GM23338 (cell line): Measurements from ENCODE around the gene OCIAD1. TPM values are rescaled to one million over a fixed set of nuclear protein-coding genes. Genes with fewer than 3 reads are reported as not detected.
"Not testable (repeated sequence)": the region's sequence is repeated elsewhere in the genome, so short reads cannot be mapped to it uniquely, and the experiment has no call there.

Experiments used
- ATAC-seq: fragments of 200-7000 bp; cut with Tn5 transposase; 3 replicates; pipeline ENCODE4 v1.9.1; 2020
- DNase-seq: peaks from one replicate; pipeline ENCODE4 v3.0.0-alpha.2; 2015; ENCODE audit warnings: low spot score
- H2AFZ ChIP-seq: fragments of 200-600 bp; sonication (generic); 2 replicates; pipeline ENCODE4 v1.8.0; 2016; ENCODE audit warnings: antibody characterized with exemption, mild to moderate bottlenecking, moderate library complexity
- H3F3A ChIP-seq: fragments of 200-600 bp; sonication (generic); replicated peaks from 2 replicates; pipeline ENCODE4 v1.8.0; 2017; ENCODE audit warnings: antibody characterized with exemption, mixed run types, low read depth
- H3K27ac ChIP-seq: fragments of 200-600 bp; sonication (generic); 2 replicates; pipeline ENCODE4 v1.6.1; 2016; ENCODE audit warnings: low read depth
- H3K27me3 ChIP-seq: fragments of 200-600 bp; sonication (generic); 2 replicates; pipeline ENCODE4 v1.8.0; 2016; ENCODE audit warnings: mild to moderate bottlenecking, mixed run types, moderate library complexity; ENCODE audit not compliant: insufficient read depth
- H3K36me3 ChIP-seq: fragments of 200-600 bp; sonication (generic); 2 replicates; pipeline ENCODE4 v1.8.0; 2016; ENCODE audit warnings: mild to moderate bottlenecking; ENCODE audit not compliant: insufficient read depth
- H3K4me1 ChIP-seq: fragments of 200-600 bp; sonication (generic); 2 replicates; pipeline ENCODE4 v1.8.0; 2016; ENCODE audit warnings: mild to moderate bottlenecking, moderate library complexity; ENCODE audit not compliant: insufficient read depth
- H3K4me2 ChIP-seq: fragments of 200-600 bp; sonication (generic); 2 replicates; pipeline ENCODE4 v1.7.1; 2017; ENCODE audit warnings: mixed run types
- H3K4me3 ChIP-seq: fragments of 200-600 bp; sonication (generic); 2 replicates; pipeline ENCODE4 v1.6.1; 2016; ENCODE audit warnings: mixed run types
- H3K79me2 ChIP-seq: fragments of 200-600 bp; sonication (generic); replicated peaks from 2 replicates; pipeline ENCODE4 v1.8.0; 2017; ENCODE audit warnings: mild to moderate bottlenecking; ENCODE audit not compliant: insufficient read depth
- H3K9me2 ChIP-seq: fragments of 200-600 bp; sonication (generic); 2 replicates; pipeline ENCODE4 v1.8.0; 2017; ENCODE audit not compliant: insufficient read depth
- H4K20me1 ChIP-seq: fragments of 200-600 bp; sonication (generic); replicated peaks from 2 replicates; pipeline ENCODE4 v1.8.0; 2017; ENCODE audit warnings: mild to moderate bottlenecking; ENCODE audit not compliant: insufficient read depth
- H3K27ac Mint-ChIP-seq: 2 replicates; pipeline ENCODE4 v1.8.0; 2020; ENCODE audit warnings: inconsistent platforms, mild to moderate bottlenecking, moderate library complexity, mixed read lengths
- H3K27me3 Mint-ChIP-seq: 3 replicates; pipeline ENCODE4 v1.8.0; 2022; ENCODE audit warnings: low read depth, mild to moderate bottlenecking, moderate library complexity, mixed read lengths, inconsistent platforms; ENCODE audit not compliant: insufficient read depth, poor library complexity
- H3K36me3 Mint-ChIP-seq: 3 replicates; pipeline ENCODE4 v1.8.0; 2021; ENCODE audit warnings: low read depth, mild to moderate bottlenecking, inconsistent platforms, moderate library complexity, mixed read lengths
- H3K4me1 Mint-ChIP-seq: 3 replicates; pipeline ENCODE4 v1.8.0; 2020; ENCODE audit warnings: mild to moderate bottlenecking, inconsistent platforms, mixed read lengths
- H3K4me3 Mint-ChIP-seq: 3 replicates; pipeline ENCODE4 v1.8.0; 2021; ENCODE audit warnings: moderate library complexity, mild to moderate bottlenecking, inconsistent platforms, mixed read lengths
- H3K9me3 Mint-ChIP-seq: 3 replicates; pipeline ENCODE4 v1.8.0; 2020; ENCODE audit warnings: moderate library complexity, mild to moderate bottlenecking, inconsistent platforms, mixed read lengths
- CREB1 ChIP-seq: fragments of 250-450 bp; sonication (Bioruptor Pico); IDR thresholded peaks from 2 replicates; pipeline ENCODE4 v1.5.0; 2020; ENCODE audit warnings: low read depth, mild to moderate bottlenecking, moderate library complexity
- CTCF ChIP-seq, 2 experiments: fragments of 200-600 bp in 1 of 2; sonication (generic) in 1 of 2; conservative IDR thresholded peaks; 2 replicates each; pipeline versions ENCODE4 v1.5.1 to v1.6.1; 2016 to 2017; ENCODE audit warnings: antibody characterized with exemption in 2 of 2, low read depth in 2 of 2, mild to moderate bottlenecking in 2 of 2, moderate library complexity in 1 of 2
- ETS1 ChIP-seq: IDR thresholded peaks from 2 replicates; pipeline ENCODE4 v1.6.1; 2016; ENCODE audit warnings: antibody characterized with exemption
- EZH2 ChIP-seq: fragments of 200-600 bp; sonication (generic); IDR thresholded peaks from one replicate; pipeline ENCODE4 v1.8.0; 2017; ENCODE audit warnings: antibody characterized with exemption, mild to moderate bottlenecking, low read depth; ENCODE audit not compliant: unreplicated experiment
- EZH2phosphoT487 ChIP-seq: fragments of 200-600 bp; sonication (generic); IDR thresholded peaks from one replicate; pipeline ENCODE4 v1.8.1; 2018; ENCODE audit warnings: antibody characterized with exemption; ENCODE audit not compliant: unreplicated experiment
- NANOG ChIP-seq: IDR thresholded peaks from 2 replicates; pipeline ENCODE4 v1.6.1; 2016; ENCODE audit warnings: antibody characterized with exemption, borderline replicate concordance
- POLR2AphosphoS5 ChIP-seq: IDR thresholded peaks from 2 replicates; pipeline ENCODE4 v1.6.1; 2016; ENCODE audit warnings: antibody characterized with exemption, low read depth
- REST ChIP-seq: IDR thresholded peaks from one replicate; pipeline ENCODE4 v1.6.1; 2018; ENCODE audit warnings: antibody characterized with exemption; ENCODE audit not compliant: unreplicated experiment
- STAT1 ChIP-seq: IDR thresholded peaks from one replicate; pipeline ENCODE4 v1.6.1; 2016; ENCODE audit warnings: antibody characterized with exemption; ENCODE audit not compliant: unreplicated experiment
- ZNF114 ChIP-seq: fragments of 250-450 bp; sonication (Bioruptor Pico); IDR thresholded peaks from 2 replicates; pipeline ENCODE4 v1.5.0; 2020; ENCODE audit warnings: mild to moderate bottlenecking, moderate library complexity
- ZNF331 ChIP-seq: fragments of 250-450 bp; sonication (Bioruptor Pico); IDR thresholded peaks from 2 replicates; pipeline ENCODE4 v1.5.0; 2020; ENCODE audit warnings: low read depth, mild to moderate bottlenecking, moderate library complexity
- polyA plus RNA-seq: library from polyadenylated mRNA; unstranded; fragments of >200 nt; fragmentation: Nextera tagmentation; extraction: Ambion mirVana; gene quantifications from 2 replicates; pipeline ENCODE4 v1.2.1, GENCODE V29; 2016
- total RNA-seq: library from RNA; depleted of rRNA; stranded (reverse); fragments of >200 nt; shearing (Covaris generic); gene quantifications from 2 replicates; pipeline ENCODE4 v1.2.3, GENCODE V29; 2014

OCIAD1 gene
- total and polyA plus RNA-seq, 2 experiments from 2014 or later: 125 to 190 TPM

DNA sequence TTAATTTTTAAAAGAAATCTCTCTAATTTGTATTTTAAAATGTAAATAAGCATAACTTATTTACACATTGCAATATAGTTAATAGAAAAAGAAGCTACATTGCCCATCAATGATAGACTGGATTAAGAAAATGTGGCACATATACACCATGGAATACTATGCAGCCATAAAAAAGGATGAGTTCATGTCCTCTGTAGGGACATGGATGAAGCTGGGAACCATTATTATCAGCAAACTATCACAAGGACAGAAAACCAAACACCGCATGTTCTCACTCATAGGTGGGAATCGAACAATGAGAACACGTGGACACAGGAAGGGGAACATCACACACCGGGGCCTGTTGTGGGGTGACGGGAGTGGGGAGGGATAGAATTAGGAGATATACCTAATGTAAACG lies 17.9 kb downstream of the OCIAD1 start:
- H3K36me3 Mint-ChIP-seq: peaks cover 74% of the 10 kb centered on the region

GRCh38 chr4:48851651-48852050 lies 20.8 kb downstream of the OCIAD1 start:
- Histone ChIP-seq H3F3A (no peaks in the 10 kb centered on the region), H4K20me1 (peaks cover 8% of the 10 kb centered on the region; the same call in 1 of the 2 replicates), H3K79me2 (peaks cover 32% of the 10 kb centered on the region), H3K36me3 (peaks cover 50% of the 10 kb centered on the region; the same call in 1 of the 2 replicates), H2AFZ (no peak overlapping the region), H3K27me3 (no peaks in the 10 kb centered on the region), H3K4me3 (no peak overlapping the region), H3K27ac (no peak overlapping the region), H3K9me2 (no peaks in the 10 kb centered on the region), H3K4me1 (no peaks in the 10 kb centered on the region), H3K4me2 (no peak overlapping the region)
- ATAC-seq (no peak), DNase-seq (no peak)
- no peaks in the 10 kb centered on the region for H3K27me3 Mint-ChIP-seq
- H3K27ac Mint-ChIP-seq: no peak overlapping the region
- no peaks in the 10 kb centered on the region for H3K4me1 Mint-ChIP-seq
- no peak overlapping the region for H3K4me3 Mint-ChIP-seq
- H3K36me3 Mint-ChIP-seq: peaks cover 59% of the 10 kb centered on the region
- no peaks in the 10 kb centered on the region for H3K9me3 Mint-ChIP-seq
- no peak for TF ChIP-seq REST
- TF ChIP-seq ZNF114: no peak
- no peak for TF ChIP-seq ETS1
- no peak for TF ChIP-seq STAT1
- TF ChIP-seq ZNF331 (CRISPR knock-in tag): no peak
- no peak for TF ChIP-seq CREB1 (CRISPR knock-in tag)
- no peak for TF ChIP-seq NANOG
- no peak for TF ChIP-seq POLR2AphosphoS5
- TF ChIP-seq EZH2phosphoT487: no peak
- no peak for TF ChIP-seq EZH2
- TF ChIP-seq CTCF (conservative IDR thresholded peaks at IDR 0.05; ENCODE audit: low read depth in 2 of 2): no peak

More for the DNA sequence above, 17.9 kb downstream of the OCIAD1 start:
- H2AFZ ChIP-seq, H3K4me3 Mint-ChIP-seq, H3K27ac ChIP-seq, H3F3A ChIP-seq, H3K27ac Mint-ChIP-seq, H3K27me3 ChIP-seq, H3K4me3 ChIP-seq, ATAC-seq, H3K4me2 ChIP-seq, H3K9me2 ChIP-seq, H3K27me3 Mint-ChIP-seq, H3K4me1 ChIP-seq, H3K4me1 Mint-ChIP-seq, H4K20me1 ChIP-seq, H3K9me3 Mint-ChIP-seq, DNase-seq: not testable (repeated sequence)
- H3K36me3 ChIP-seq: peaks cover 51% of the 10 kb centered on the region; the same call in 1 of the 2 replicates
- H3K79me2 ChIP-seq: peaks cover 61% of the 10 kb centered on the region
